OCI-LY1 (cell line): ENCODE data around the gene LRP5.

Experiments used
- H2AFZ ChIP-seq: fragments of 200-600 bp; sonication (generic), shearing (Covaris generic); 2 replicates; pipeline ENCODE4 v1.6.0; 2014; ENCODE audit warnings: antibody characterized with exemption, mild to moderate bottlenecking, low read length
- H3F3A ChIP-seq: fragments of 200-600 bp; sonication (generic), shearing (Covaris generic); 2 replicates; pipeline ENCODE4 v1.6.0; 2014; ENCODE audit warnings: mild to moderate bottlenecking, antibody characterized with exemption, low read length, moderate library complexity; ENCODE audit not compliant: insufficient read depth
- H3K27ac ChIP-seq: fragments of 200-600 bp; sonication (generic); 2 replicates; pipeline ENCODE4 v1.5.1; 2014; ENCODE audit warnings: low read length, mixed run types, mild to moderate bottlenecking, low read depth; ENCODE audit not compliant: poor library complexity, severe bottlenecking
- H3K27me3 ChIP-seq: fragments of 200-600 bp; sonication (generic); 2 replicates; pipeline ENCODE4 v1.6.0; 2014; ENCODE audit warnings: antibody characterized with exemption, mild to moderate bottlenecking, low read length, moderate library complexity; ENCODE audit not compliant: insufficient read depth
- H3K36me3 ChIP-seq: fragments of 200-600 bp; sonication (generic); 2 replicates; pipeline ENCODE4 v1.6.1; 2014; ENCODE audit warnings: mild to moderate bottlenecking, antibody characterized with exemption, low read length, moderate library complexity, mixed read lengths; ENCODE audit not compliant: insufficient read depth
- H3K4me1 ChIP-seq: fragments of 200-600 bp; sonication (generic); 2 replicates; pipeline ENCODE4 v1.5.1; 2014; ENCODE audit warnings: mild to moderate bottlenecking, low read length, moderate library complexity; ENCODE audit not compliant: insufficient read depth, severe bottlenecking
- H3K4me2 ChIP-seq: fragments of 200-600 bp; sonication (generic), shearing (Covaris generic); 2 replicates; pipeline ENCODE4 v1.6.1; 2014; ENCODE audit warnings: low read length
- H3K4me3 ChIP-seq: fragments of 200-600 bp; sonication (generic); 2 replicates; pipeline ENCODE4 v1.5.1; 2014; ENCODE audit warnings: low read length, low read depth, mild to moderate bottlenecking, mixed read lengths; ENCODE audit not compliant: poor library complexity, severe bottlenecking
- H3K79me2 ChIP-seq: fragments of 200-600 bp; shearing (Covaris generic); 2 replicates; pipeline ENCODE4 v1.6.1; 2016; ENCODE audit warnings: mixed run types, low read length, mixed read lengths; ENCODE audit not compliant: insufficient read depth
- H3K9ac ChIP-seq: fragments of 200-600 bp; sonication (generic), shearing (Covaris generic); 2 replicates; pipeline ENCODE4 v1.6.1; 2014; ENCODE audit warnings: mild to moderate bottlenecking, low read length, mixed read lengths
- H3K9me2 ChIP-seq: fragments of 200-600 bp; sonication (generic), shearing (Covaris generic); 2 replicates; pipeline ENCODE4 v1.6.1; 2014; ENCODE audit warnings: low read depth, mild to moderate bottlenecking, low read length, mixed read lengths
- H3K9me3 ChIP-seq: fragments of 200-600 bp; shearing (Covaris generic); 2 replicates; pipeline ENCODE4 v1.6.1; 2014; ENCODE audit warnings: low read length, mixed read lengths
- H4K20me1 ChIP-seq: fragments of 200-600 bp; sonication (generic), shearing (Covaris generic); 2 replicates; pipeline ENCODE4 v1.6.0; 2016; ENCODE audit warnings: mild to moderate bottlenecking, low read length; ENCODE audit not compliant: insufficient read depth
- CTCF ChIP-seq: fragments of 200-600 bp; sonication (generic), shearing (Covaris generic); IDR thresholded peaks from 2 replicates; pipeline ENCODE4 v1.5.1; 2017; ENCODE audit warnings: mild to moderate bottlenecking, antibody characterized with exemption, low read length, moderate library complexity, mixed read lengths
- EZH2 ChIP-seq: fragments of 200-600 bp; sonication (generic), shearing (Covaris generic); IDR thresholded peaks from 2 replicates; pipeline ENCODE4 v1.8.0; 2017; ENCODE audit warnings: borderline replicate concordance, mixed run types, mild to moderate bottlenecking, antibody characterized with exemption, low read length, moderate library complexity, mixed read lengths

LRP5 gene

GRCh38 chr11:68302256-68302655 is 10.1 kb upstream of the LRP5 start:
- H2AFZ ChIP-seq = no peak overlapping the region
- no peaks in the 10 kb centered on the region for H4K20me1 ChIP-seq
- H3K36me3 ChIP-seq = peaks cover 6% of the 10 kb centered on the region; the same call in 1 of the 2 replicates
- H3K27ac ChIP-seq = no peak overlapping the region
- no peaks in the 10 kb centered on the region for H3K9me2 ChIP-seq
- TF ChIP-seq EZH2 = no peak
- TF ChIP-seq CTCF = no peak
- no peaks in the 10 kb centered on the region for H3F3A ChIP-seq
- H3K9me3 ChIP-seq = 0 out of 2 replicates have a peak, but pooled peaks cover 6% of the 10 kb centered on the region
- no peak overlapping the region for H3K4me2 ChIP-seq
- H3K79me2 ChIP-seq = no peaks in the 10 kb centered on the region
- peaks cover 8% of the 10 kb centered on the region; the same call in 1 of the 2 replicates for H3K27me3 ChIP-seq
- no peaks in the 10 kb centered on the region for H3K4me1 ChIP-seq
- no peak overlapping the region for H3K9ac ChIP-seq
- H3K4me3 ChIP-seq = no peak overlapping the region

- Histone ChIP-seq H3K4me2 (no peak overlapping the region), H3K27me3 (peaks cover 8% of the 10 kb centered on the region; the same call in 1 of the 2 replicates), H3K9me2 (no peaks in the 10 kb centered on the region), H3F3A (no peaks in the 10 kb centered on the region), H3K9ac (no peak overlapping the region), H3K4me3 (no peak overlapping the region), H3K9me3 (0 out of 2 replicates have a peak, but pooled peaks cover 6% of the 10 kb centered on the region), H3K79me2 (no peaks in the 10 kb centered on the region), H4K20me1 (no peaks in the 10 kb centered on the region), H2AFZ (no peak overlapping the region), H3K36me3 (peaks cover 6% of the 10 kb centered on the region; the same call in 1 of the 2 replicates), H3K27ac (no peak overlapping the region), H3K4me1 (no peaks in the 10 kb centered on the region)
- TF ChIP-seq EZH2 = no peak
- TF ChIP-seq CTCF = no peak
Measured at GRCh38 chr11:68302670-68303069, 9.7 kb upstream of the LRP5 start.

GRCh38 chr11:68303083-68303482 is 9.3 kb upstream of the LRP5 start:
- Histone ChIP-seq H2AFZ (no peak overlapping the region), H3K9me3 (0 out of 2 replicates have a peak, but pooled peaks cover 6% of the 10 kb centered on the region), H3K36me3 (peaks cover 6% of the 10 kb centered on the region; the same call in 1 of the 2 replicates), H3K27me3 (peaks cover 8% of the 10 kb centered on the region; the same call in 1 of the 2 replicates), H3K4me2 (no peak overlapping the region), H3K4me1 (no peaks in the 10 kb centered on the region), H3K79me2 (no peaks in the 10 kb centered on the region), H3K4me3 (no peak overlapping the region), H3K27ac (no peak overlapping the region), H3F3A (no peaks in the 10 kb centered on the region), H3K9me2 (no peaks in the 10 kb centered on the region), H4K20me1 (no peaks in the 10 kb centered on the region), H3K9ac (no peak overlapping the region)
- TF ChIP-seq CTCF (no peak), EZH2 (no peak)
